ENCODE measurements around the gene ZNF462. TPM values are rescaled to one million over a fixed set of nuclear protein-coding genes. Genes with fewer than 3 reads are reported as not detected.

ZNF462 gene
- total and polyA plus RNA-seq, 2 experiments from 2014 or later, result 40.0 to 101 TPM

DNA sequence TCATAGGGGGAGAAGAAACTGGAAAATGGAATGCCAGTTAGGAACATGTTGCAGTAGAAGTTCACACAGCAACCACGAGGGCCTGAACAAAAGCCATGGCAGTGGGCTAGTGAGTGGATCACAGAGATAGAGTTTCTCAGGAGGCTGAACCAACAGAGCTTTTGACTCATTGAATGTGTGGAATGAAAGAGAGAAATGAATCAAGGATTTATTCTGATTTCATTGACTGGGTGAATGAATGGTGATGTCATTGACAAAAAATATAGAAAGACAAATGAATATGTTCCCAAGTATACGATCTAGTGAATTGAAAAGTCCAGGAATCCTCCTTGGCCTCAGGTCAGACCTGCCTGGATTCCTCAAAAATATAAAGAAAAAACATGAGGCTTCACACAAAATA, 99.2 kb downstream of the ZNF462 start:
- Histone ChIP-seq H3K4me3 (no peak overlapping the region), H3K9me2 (ENCODE audit: insufficient read depth) (no peaks in the 10 kb centered on the region), H3K4me1 (ENCODE audit: insufficient read depth) (peaks cover 38% of the 10 kb centered on the region), H3K79me2 (replicated peaks; ENCODE audit: insufficient read depth) (peaks cover 62% of the 10 kb centered on the region), H3F3A (replicated peaks; ENCODE audit: low read depth) (no peaks in the 10 kb centered on the region), H3K27ac (ENCODE audit: low read depth) (no peak overlapping the region), H3K36me3 (ENCODE audit: insufficient read depth) (peaks cover 20% of the 10 kb centered on the region; the same call in 1 of the 2 replicates), H2AFZ (no peak overlapping the region), H4K20me1 (replicated peaks; ENCODE audit: insufficient read depth) (peaks cover 1% of the 10 kb centered on the region; the same call in 1 of the 2 replicates), H3K4me2 (no peak overlapping the region), H3K27me3 (ENCODE audit: insufficient read depth) (no peaks in the 10 kb centered on the region)
- Mint-ChIP-seq H3K4me1 (peaks cover 64% of the 10 kb centered on the region), H3K9me3 (no peaks in the 10 kb centered on the region), H3K27me3 (ENCODE audit: insufficient read depth, low read depth, poor library complexity) (no peaks in the 10 kb centered on the region), H3K4me3 (no peak overlapping the region), H3K27ac (peak overlapping the region; percentile 19; the same call in 1 of the 2 replicates), H3K36me3 (ENCODE audit: low read depth) (peaks cover 75% of the 10 kb centered on the region)
- DNase-seq (ENCODE audit: low spot score), result no peak
- TF ChIP-seq NANOG (IDR thresholded peaks at IDR 0.05; ENCODE audit: borderline replicate concordance) (no peak), EZH2 (IDR thresholded peaks at IDR 0.05; ENCODE audit: low read depth, unreplicated experiment) (no peak), POLR2AphosphoS5 (IDR thresholded peaks at IDR 0.05; ENCODE audit: low read depth) (no peak), JUNB (IDR thresholded peaks at IDR 0.05; ENCODE audit: unreplicated experiment) (no peak)
- TF ChIP-seq, protein P1, sequence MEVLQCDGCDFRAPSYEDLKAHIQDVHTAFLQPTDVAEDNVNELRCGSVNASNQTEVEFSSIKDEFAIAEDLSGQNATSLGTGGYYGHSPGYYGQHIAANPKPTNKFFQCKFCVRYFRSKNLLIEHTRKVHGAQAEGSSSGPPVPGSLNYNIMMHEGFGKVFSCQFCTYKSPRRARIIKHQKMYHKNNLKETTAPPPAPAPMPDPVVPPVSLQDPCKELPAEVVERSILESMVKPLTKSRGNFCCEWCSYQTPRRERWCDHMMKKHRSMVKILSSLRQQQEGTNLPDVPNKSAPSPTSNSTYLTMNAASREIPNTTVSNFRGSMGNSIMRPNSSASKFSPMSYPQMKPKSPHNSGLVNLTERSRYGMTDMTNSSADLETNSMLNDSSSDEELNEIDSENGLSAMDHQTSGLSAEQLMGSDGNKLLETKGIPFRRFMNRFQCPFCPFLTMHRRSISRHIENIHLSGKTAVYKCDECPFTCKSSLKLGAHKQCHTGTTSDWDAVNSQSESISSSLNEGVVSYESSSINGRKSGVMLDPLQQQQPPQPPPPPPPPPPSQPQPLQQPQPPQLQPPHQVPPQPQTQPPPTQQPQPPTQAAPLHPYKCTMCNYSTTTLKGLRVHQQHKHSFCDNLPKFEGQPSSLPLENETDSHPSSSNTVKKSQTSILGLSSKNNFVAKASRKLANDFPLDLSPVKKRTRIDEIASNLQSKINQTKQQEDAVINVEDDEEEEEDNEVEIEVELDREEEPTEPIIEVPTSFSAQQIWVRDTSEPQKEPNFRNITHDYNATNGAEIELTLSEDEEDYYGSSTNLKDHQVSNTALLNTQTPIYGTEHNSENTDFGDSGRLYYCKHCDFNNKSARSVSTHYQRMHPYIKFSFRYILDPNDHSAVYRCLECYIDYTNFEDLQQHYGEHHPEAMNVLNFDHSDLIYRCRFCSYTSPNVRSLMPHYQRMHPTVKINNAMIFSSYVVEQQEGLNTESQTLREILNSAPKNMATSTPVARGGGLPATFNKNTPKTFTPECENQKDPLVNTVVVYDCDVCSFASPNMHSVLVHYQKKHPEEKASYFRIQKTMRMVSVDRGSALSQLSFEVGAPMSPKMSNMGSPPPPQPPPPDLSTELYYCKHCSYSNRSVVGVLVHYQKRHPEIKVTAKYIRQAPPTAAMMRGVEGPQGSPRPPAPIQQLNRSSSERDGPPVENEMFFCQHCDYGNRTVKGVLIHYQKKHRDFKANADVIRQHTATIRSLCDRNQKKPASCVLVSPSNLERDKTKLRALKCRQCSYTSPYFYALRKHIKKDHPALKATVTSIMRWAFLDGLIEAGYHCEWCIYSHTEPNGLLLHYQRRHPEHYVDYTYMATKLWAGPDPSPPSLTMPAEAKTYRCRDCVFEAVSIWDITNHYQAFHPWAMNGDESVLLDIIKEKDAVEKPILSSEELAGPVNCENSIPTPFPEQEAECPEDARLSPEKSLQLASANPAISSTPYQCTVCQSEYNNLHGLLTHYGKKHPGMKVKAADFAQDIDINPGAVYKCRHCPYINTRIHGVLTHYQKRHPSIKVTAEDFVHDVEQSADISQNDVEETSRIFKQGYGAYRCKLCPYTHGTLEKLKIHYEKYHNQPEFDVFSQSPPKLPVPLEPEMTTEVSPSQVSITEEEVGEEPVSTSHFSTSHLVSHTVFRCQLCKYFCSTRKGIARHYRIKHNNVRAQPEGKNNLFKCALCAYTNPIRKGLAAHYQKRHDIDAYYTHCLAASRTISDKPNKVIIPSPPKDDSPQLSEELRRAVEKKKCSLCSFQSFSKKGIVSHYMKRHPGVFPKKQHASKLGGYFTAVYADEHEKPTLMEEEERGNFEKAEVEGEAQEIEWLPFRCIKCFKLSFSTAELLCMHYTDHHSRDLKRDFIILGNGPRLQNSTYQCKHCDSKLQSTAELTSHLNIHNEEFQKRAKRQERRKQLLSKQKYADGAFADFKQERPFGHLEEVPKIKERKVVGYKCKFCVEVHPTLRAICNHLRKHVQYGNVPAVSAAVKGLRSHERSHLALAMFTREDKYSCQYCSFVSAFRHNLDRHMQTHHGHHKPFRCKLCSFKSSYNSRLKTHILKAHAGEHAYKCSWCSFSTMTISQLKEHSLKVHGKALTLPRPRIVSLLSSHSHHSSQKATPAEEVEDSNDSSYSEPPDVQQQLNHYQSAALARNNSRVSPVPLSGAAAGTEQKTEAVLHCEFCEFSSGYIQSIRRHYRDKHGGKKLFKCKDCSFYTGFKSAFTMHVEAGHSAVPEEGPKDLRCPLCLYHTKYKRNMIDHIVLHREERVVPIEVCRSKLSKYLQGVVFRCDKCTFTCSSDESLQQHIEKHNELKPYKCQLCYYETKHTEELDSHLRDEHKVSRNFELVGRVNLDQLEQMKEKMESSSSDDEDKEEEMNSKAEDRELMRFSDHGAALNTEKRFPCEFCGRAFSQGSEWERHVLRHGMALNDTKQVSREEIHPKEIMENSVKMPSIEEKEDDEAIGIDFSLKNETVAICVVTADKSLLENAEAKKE (CRISPR knock-in tag; IDR thresholded peaks at IDR 0.05), result no peak
- TF ChIP-seq, protein P2, sequence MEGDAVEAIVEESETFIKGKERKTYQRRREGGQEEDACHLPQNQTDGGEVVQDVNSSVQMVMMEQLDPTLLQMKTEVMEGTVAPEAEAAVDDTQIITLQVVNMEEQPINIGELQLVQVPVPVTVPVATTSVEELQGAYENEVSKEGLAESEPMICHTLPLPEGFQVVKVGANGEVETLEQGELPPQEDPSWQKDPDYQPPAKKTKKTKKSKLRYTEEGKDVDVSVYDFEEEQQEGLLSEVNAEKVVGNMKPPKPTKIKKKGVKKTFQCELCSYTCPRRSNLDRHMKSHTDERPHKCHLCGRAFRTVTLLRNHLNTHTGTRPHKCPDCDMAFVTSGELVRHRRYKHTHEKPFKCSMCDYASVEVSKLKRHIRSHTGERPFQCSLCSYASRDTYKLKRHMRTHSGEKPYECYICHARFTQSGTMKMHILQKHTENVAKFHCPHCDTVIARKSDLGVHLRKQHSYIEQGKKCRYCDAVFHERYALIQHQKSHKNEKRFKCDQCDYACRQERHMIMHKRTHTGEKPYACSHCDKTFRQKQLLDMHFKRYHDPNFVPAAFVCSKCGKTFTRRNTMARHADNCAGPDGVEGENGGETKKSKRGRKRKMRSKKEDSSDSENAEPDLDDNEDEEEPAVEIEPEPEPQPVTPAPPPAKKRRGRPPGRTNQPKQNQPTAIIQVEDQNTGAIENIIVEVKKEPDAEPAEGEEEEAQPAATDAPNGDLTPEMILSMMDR (conservative IDR thresholded peaks at IDR 0.05; ENCODE audit: low read depth in 2 of 2), result no peak
- ATAC-seq, result no peak
